CD14-positive monocyte (primary cell): ENCODE data around the gene TEX29. TPM values are rescaled to one million over a fixed set of nuclear protein-coding genes. Genes with fewer than 3 reads are reported as not detected.
A peak's percentile ranks its signal among the peaks of the same experiment; 100 is the strongest.

Experiments
- DNase-seq, 3 donors: peaks; one replicate each; pipeline ENCODE4 v3.0.0-alpha.2; 2011 to 2022
- H2AFZ ChIP-seq: 2 replicates; pipeline ENCODE4 v1.6.0; 2012; ENCODE audit warnings: mild to moderate bottlenecking, low read depth, low read length, inconsistent platforms; ENCODE audit not compliant: insufficient read depth, poor library complexity, severe bottlenecking
- H3K27ac ChIP-seq, 2 donors: 1 replicate in 1 of 2; 2 replicates in 1 of 2; pipeline ENCODE4 v1.5.1; 2012 to 2013; ENCODE audit warnings: low read length in 2 of 2, control low read depth in 1 of 2, inconsistent platforms in 1 of 2, low read depth in 1 of 2, mild to moderate bottlenecking in 1 of 2
- H3K27me3 ChIP-seq, 2 donors: one replicate each; pipeline versions ENCODE4 v1.6.0 to v1.6.1; 2011 to 2013; ENCODE audit warnings: low read length in 2 of 2; ENCODE audit not compliant: control insufficient read depth in 2 of 2, insufficient read depth in 2 of 2
- H3K36me3 ChIP-seq, 2 donors: replicated peaks in 1 of 2; 1 replicate in 1 of 2; 2 replicates in 1 of 2; pipeline versions ENCODE4 v1.5.1 to v1.6.1; 2012 to 2013; ENCODE audit warnings: low read length in 2 of 2, control low read depth in 1 of 2, inconsistent platforms in 1 of 2, mild to moderate bottlenecking in 1 of 2; ENCODE audit not compliant: insufficient read depth in 2 of 2, control insufficient read depth in 1 of 2
- H3K4me1 ChIP-seq, 2 donors: 1 replicate in 1 of 2; 2 replicates in 1 of 2; pipeline versions ENCODE4 v1.5.1 to v1.6.1; 2012 to 2013; ENCODE audit warnings: low read length in 2 of 2, control low read depth in 1 of 2, inconsistent platforms in 1 of 2, mild to moderate bottlenecking in 1 of 2, moderate library complexity in 1 of 2; ENCODE audit not compliant: insufficient read depth in 2 of 2, control insufficient read depth in 1 of 2
- H3K4me2 ChIP-seq: replicated peaks from 2 replicates; pipeline ENCODE3; 2012; ENCODE audit warnings: low read length, moderate library complexity, mild to moderate bottlenecking; ENCODE audit not compliant: poor library complexity, severe bottlenecking; ENCODE audit errors: extremely low read depth
- H3K4me3 ChIP-seq, 3 experiments: fragments of 200-600 bp in 1 of 3; sonication (generic) in 1 of 3; replicated peaks in 1 of 3; 1 replicate in 2 of 3; 2 replicates in 1 of 3; pipeline ENCODE4 v1.5.1; 2011 to 2013; ENCODE audit warnings: low read length in 3 of 3, mild to moderate bottlenecking in 3 of 3, control low read depth in 2 of 3, low read depth in 2 of 3, inconsistent platforms in 1 of 3, moderate library complexity in 1 of 3
- H3K79me2 ChIP-seq: 2 replicates; pipeline ENCODE4 v1.6.0; 2012; ENCODE audit warnings: mild to moderate bottlenecking, control low read depth, inconsistent platforms, low read length, moderate library complexity; ENCODE audit not compliant: insufficient read depth
- H3K9ac ChIP-seq: 2 replicates; pipeline ENCODE4 v1.6.0; 2017; ENCODE audit warnings: low read length, mild to moderate bottlenecking; ENCODE audit not compliant: insufficient read depth, poor library complexity, severe bottlenecking
- H3K9me3 ChIP-seq, 2 donors: replicated peaks in 1 of 2; 1 replicate in 1 of 2; 2 replicates in 1 of 2; pipeline versions ENCODE4 v1.5.1 to v1.6.1; 2012 to 2013; ENCODE audit warnings: low read length in 2 of 2, control low read depth in 1 of 2; ENCODE audit not compliant: control insufficient read depth in 1 of 2, insufficient read depth in 1 of 2
- H4K20me1 ChIP-seq: 2 replicates; pipeline ENCODE4 v1.6.0; 2012; ENCODE audit warnings: mild to moderate bottlenecking, low read length, control low read depth, moderate library complexity; ENCODE audit not compliant: insufficient read depth
- H3K27ac Mint-ChIP-seq, 7 donors: one replicate each; pipeline ENCODE4 v1.8.0; 2020; ENCODE audit warnings: mild to moderate bottlenecking in 7 of 7, mixed read lengths in 7 of 7, moderate library complexity in 6 of 7, inconsistent platforms in 2 of 7
- H3K27me3 Mint-ChIP-seq, 3 donors: one replicate each; pipeline ENCODE4 v1.8.0; 2021 to 2022; ENCODE audit warnings: low read depth in 3 of 3, mild to moderate bottlenecking in 3 of 3, mixed read lengths in 3 of 3, moderate library complexity in 3 of 3, inconsistent platforms in 1 of 3
- H3K36me3 Mint-ChIP-seq, 2 donors: one replicate each; pipeline ENCODE4 v1.8.0; 2020; ENCODE audit warnings: mixed read lengths in 2 of 2, inconsistent platforms in 1 of 2, mild to moderate bottlenecking in 1 of 2
- H3K4me1 Mint-ChIP-seq: one replicate; pipeline ENCODE4 v1.8.0; 2020; ENCODE audit warnings: mild to moderate bottlenecking, mixed read lengths
- H3K4me3 Mint-ChIP-seq, 2 donors: one replicate each; pipeline ENCODE4 v1.8.0; 2020; ENCODE audit warnings: mild to moderate bottlenecking in 2 of 2, mixed read lengths in 2 of 2, moderate library complexity in 1 of 2
- H3K9me3 Mint-ChIP-seq, 7 donors: one replicate each; pipeline ENCODE4 v1.8.0; 2020 to 2022; ENCODE audit warnings: mixed read lengths in 7 of 7, mild to moderate bottlenecking in 6 of 7, moderate library complexity in 6 of 7, inconsistent platforms in 2 of 7
- WGBS: methylation state at CpG from one replicate; pipeline ENCODE4 v1.1.5; 2013; ENCODE audit warnings: missing lambda C conversion rate; ENCODE audit not compliant: insufficient coverage; 5-methylcytosine and 5-hydroxymethylcytosine counted together
- intact Hi-C, 2 donors: fragments of 100-400 bp; cut with micrococcal nuclease; formaldehyde crosslinking; loops; one replicate each; pipeline versions ENCODE4 v1.15.0 to v1.15.1; 2023
- polyA plus RNA-seq, 3 donors: library from polyadenylated mRNA; depleted of rRNA in 1 of 3; unstranded in 2 of 3; stranded (reverse) in 1 of 3; fragments of 300-500 nt in 2 of 3; fragments of >200 nt in 1 of 3; fragmentation: Illumina TruSeq in 2 of 3; gene quantifications; 1 replicate in 2 of 3; 2 replicates in 1 of 3; pipeline ENCODE4 v1.2.3, GENCODE V29; 2012 to 2021
- TF ChIP-seq, protein P1 (sequence below): fragments of 200-600 bp; IDR thresholded peaks from one replicate; pipeline ENCODE4 v1.8.0; 2022; ENCODE audit warnings: antibody characterized with exemption, mild to moderate bottlenecking

The TEX29 gene
- polyA plus RNA-seq, 3 donors: 0.27 to 0.29 TPM; not detected in 1

DNA sequence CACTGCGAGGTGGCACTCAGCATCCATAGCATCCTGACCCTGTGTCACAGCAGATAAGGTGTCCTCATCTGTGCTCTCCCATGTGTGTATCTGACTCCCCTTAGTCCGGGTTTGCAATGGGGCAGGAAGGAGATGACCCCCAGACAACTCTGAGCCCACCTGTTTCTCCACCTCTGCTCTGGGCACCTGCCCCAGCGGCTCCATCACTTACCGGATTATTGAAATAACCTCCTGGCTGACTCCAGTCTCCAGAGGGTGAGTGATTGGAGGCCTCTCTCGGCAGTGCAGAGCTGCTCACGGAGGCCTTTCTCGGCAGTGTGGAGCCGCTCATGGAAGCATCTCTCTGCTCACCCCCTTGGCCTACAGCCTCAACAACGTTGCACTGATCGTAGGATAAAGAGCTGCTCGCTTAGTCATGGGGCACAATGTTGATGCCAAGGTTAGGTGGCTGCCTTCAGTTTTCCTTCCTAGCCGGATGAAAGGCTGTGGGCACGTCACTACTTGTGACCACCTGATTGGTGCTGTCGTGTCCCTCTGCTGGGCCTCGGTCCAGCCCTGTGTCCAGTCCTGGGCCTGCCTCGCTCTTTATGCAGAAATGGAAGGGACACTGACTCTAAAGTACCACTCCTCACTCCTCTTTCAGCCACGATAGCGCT, 67.6 kb downstream of the TEX29 start:
- DNase-seq: no peak
- H3K4me3 Mint-ChIP-seq: no peak overlapping the region
- peaks cover 2 to 14% (median 4%) of the 10 kb centered on the region in 3 donors for H3K27me3 Mint-ChIP-seq
- peaks cover 0 to 2% (median 0%) of the 10 kb centered on the region in 7 donors for H3K9me3 Mint-ChIP-seq
- H3K4me3 ChIP-seq: no peak overlapping the region
- H3K27ac Mint-ChIP-seq: no peak overlapping the region
- no peak overlapping the region for H3K27ac ChIP-seq
- no peaks in the 10 kb centered on the region for H3K79me2 ChIP-seq
- no peaks in the 10 kb centered on the region for H3K36me3 ChIP-seq
- H4K20me1 ChIP-seq: no peaks in the 10 kb centered on the region
- no peaks in the 10 kb centered on the region for H3K4me1 ChIP-seq
- H3K27me3 ChIP-seq: no peaks in the 10 kb centered on the region
- H3K4me1 Mint-ChIP-seq: no peaks in the 10 kb centered on the region
- H3K4me2 ChIP-seq: no peak overlapping the region
- H3K36me3 Mint-ChIP-seq: no peaks in the 10 kb centered on the region
- no peak overlapping the region for H3K9ac ChIP-seq
- intact Hi-C loops: no loop called here
- no peaks in the 10 kb centered on the region for H3K9me3 ChIP-seq
- H2AFZ ChIP-seq: no peak overlapping the region
- TF ChIP-seq, protein P1, sequence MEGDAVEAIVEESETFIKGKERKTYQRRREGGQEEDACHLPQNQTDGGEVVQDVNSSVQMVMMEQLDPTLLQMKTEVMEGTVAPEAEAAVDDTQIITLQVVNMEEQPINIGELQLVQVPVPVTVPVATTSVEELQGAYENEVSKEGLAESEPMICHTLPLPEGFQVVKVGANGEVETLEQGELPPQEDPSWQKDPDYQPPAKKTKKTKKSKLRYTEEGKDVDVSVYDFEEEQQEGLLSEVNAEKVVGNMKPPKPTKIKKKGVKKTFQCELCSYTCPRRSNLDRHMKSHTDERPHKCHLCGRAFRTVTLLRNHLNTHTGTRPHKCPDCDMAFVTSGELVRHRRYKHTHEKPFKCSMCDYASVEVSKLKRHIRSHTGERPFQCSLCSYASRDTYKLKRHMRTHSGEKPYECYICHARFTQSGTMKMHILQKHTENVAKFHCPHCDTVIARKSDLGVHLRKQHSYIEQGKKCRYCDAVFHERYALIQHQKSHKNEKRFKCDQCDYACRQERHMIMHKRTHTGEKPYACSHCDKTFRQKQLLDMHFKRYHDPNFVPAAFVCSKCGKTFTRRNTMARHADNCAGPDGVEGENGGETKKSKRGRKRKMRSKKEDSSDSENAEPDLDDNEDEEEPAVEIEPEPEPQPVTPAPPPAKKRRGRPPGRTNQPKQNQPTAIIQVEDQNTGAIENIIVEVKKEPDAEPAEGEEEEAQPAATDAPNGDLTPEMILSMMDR: no peak
- 69% methylated on average over 15 of the region's 18 CpGs for WGBS

DNA sequence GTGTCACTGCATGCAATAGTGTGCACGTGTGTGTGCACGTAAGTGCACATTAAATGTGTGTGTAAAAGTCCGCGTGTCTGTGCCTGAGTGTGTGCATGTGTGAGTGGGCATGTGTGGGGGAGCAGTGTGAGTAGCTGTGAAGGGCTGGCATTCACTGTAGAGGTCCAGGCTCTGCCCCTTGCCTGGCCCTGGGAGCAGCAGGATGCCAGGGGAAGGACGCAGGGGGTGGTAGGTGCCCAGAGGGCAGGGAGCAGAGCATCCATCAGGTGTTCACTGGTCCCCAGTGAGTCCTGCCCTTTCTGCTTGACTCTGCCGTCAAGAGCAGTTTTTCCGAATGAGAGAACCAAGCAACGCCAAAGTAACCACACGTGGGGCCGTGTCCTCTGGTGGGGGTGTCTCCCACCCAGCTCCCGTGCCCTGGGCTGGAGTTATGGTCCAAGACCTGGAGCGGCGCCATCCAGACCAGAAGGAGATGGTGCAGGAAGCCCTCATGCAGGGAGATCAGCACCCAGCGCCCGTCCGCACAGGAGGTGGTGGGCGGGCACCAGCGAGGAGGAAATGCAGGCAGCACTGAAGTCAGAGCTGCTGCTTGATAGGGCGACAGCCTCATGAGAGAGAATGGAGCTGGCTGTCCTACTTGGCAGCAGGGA, 68.5 kb downstream of the TEX29 start:
- TF ChIP-seq, protein P1: no peak
- no peaks in the 10 kb centered on the region for H4K20me1 ChIP-seq
- no peaks in the 10 kb centered on the region for H3K27me3 ChIP-seq
- no peaks in the 10 kb centered on the region for H3K9me3 ChIP-seq
- Mint-ChIP-seq H3K27me3 (peaks cover 2 to 13% (median 4%) of the 10 kb centered on the region in 3 donors), H3K4me3 (no peak overlapping the region), H3K9me3 (peaks cover 0 to 2% (median 0%) of the 10 kb centered on the region in 7 donors), H3K36me3 (no peaks in the 10 kb centered on the region), H3K27ac (peak overlapping the region in 2 of 7 donors; percentile 16 to 41), H3K4me1 (no peaks in the 10 kb centered on the region)
- no peaks in the 10 kb centered on the region for H3K4me1 ChIP-seq
- H3K9ac ChIP-seq: no peak overlapping the region
- H3K4me3 ChIP-seq: no peak overlapping the region
- H3K79me2 ChIP-seq: no peaks in the 10 kb centered on the region
- 91% methylated on average over 19 of the region's 19 CpGs for WGBS
- DNase-seq: no peak
- H3K4me2 ChIP-seq: no peak overlapping the region
- H2AFZ ChIP-seq: no peak overlapping the region
- intact Hi-C loops: no loop called here
- no peak overlapping the region for H3K27ac ChIP-seq
- H3K36me3 ChIP-seq: no peaks in the 10 kb centered on the region
